ENCODE measurements around the gene BARHL1.
"Not testable (repeated sequence)": the region's sequence is repeated elsewhere in the genome, so short reads cannot be mapped to it uniquely, and the experiment has no call there.

The BARHL1 gene

GRCh38 chr9:132556235-132556634, 26.2 kb upstream of the BARHL1 start:
- no peak for DNase-seq (ENCODE audit: low read depth in 2 of 2)

- DNase-seq (ENCODE audit: low read depth in 2 of 2) = no peak
Measured at GRCh38 chr9:132556714-132557113, 25.7 kb upstream of the BARHL1 start.

GRCh38 chr9:132557159-132557558, 25.2 kb upstream of the BARHL1 start:
- DNase-seq (ENCODE audit: low read depth in 2 of 2) = no peak

- DNase-seq (ENCODE audit: low read depth in 2 of 2) = no peak
Measured at GRCh38 chr9:132559711-132560110, 22.7 kb upstream of the BARHL1 start.

- no peak for DNase-seq (ENCODE audit: low read depth in 2 of 2)
Measured at GRCh38 chr9:132560616-132561202, 21.7 kb upstream of the BARHL1 start.

GRCh38 chr9:132562306-132562573, 20.2 kb upstream of the BARHL1 start:
- DNase-seq (ENCODE audit: low read depth in 2 of 2) = no peak

- DNase-seq (ENCODE audit: low read depth in 2 of 2) = no peak
Measured at GRCh38 chr9:132564526-132564925, 17.9 kb upstream of the BARHL1 start.

- not testable (repeated sequence) for DNase-seq (ENCODE audit: low read depth in 2 of 2)
Measured at GRCh38 chr9:132568787-132569186, 13.6 kb upstream of the BARHL1 start.

GRCh38 chr9:132571806-132572600, 10.4 kb upstream of the BARHL1 start:
- no peak for DNase-seq (ENCODE audit: low read depth in 2 of 2)

- DNase-seq (ENCODE audit: low read depth in 2 of 2) = no peak
Measured at GRCh38 chr9:132572921-132573320, 9.5 kb upstream of the BARHL1 start.

- DNase-seq (ENCODE audit: low read depth in 2 of 2) = peak in 1 of 2 experiments; percentile 40
Measured at GRCh38 chr9:132575005-132575609, 7.3 kb upstream of the BARHL1 start.

GRCh38 chr9:132575811-132576210, 6.6 kb upstream of the BARHL1 start:
- DNase-seq (ENCODE audit: low read depth in 2 of 2) = no peak

GRCh38 chr9:132577119-132577518, 5.3 kb upstream of the BARHL1 start:
- DNase-seq (ENCODE audit: low read depth in 2 of 2) = no peak

- DNase-seq (ENCODE audit: low read depth in 2 of 2) = no peak
Measured at GRCh38 chr9:132578367-132578932, 4.0 kb upstream of the BARHL1 start.

- no peak for DNase-seq (ENCODE audit: low read depth in 2 of 2)
Measured at GRCh38 chr9:132579427-132579798, 3.0 kb upstream of the BARHL1 start.

GRCh38 chr9:132582786-132583583, 579 bp downstream of the BARHL1 start:
- no peak for DNase-seq (ENCODE audit: low read depth in 2 of 2)

GRCh38 chr9:132583584-132584304, 1.3 kb downstream of the BARHL1 start:
- no peak for DNase-seq (ENCODE audit: low read depth in 2 of 2)

GRCh38 chr9:132584601-132585560, 2.5 kb downstream of the BARHL1 start:
- no peak for DNase-seq (ENCODE audit: low read depth in 2 of 2)

GRCh38 chr9:132585954-132586829, 3.8 kb downstream of the BARHL1 start:
- no peak for DNase-seq (ENCODE audit: low read depth in 2 of 2)

All from stimulated activated CD4-positive, alpha-beta T cell treated with anti-CD3 and anti-CD28 coated beads, Interleukin-12 subunit alpha, Interleukin-12 subunit beta, amount 100 ng/mL, for 24 hours (primary cell).